ENCODE measurements around the gene COMT. TPM values are rescaled to one million over a fixed set of nuclear protein-coding genes. Genes with fewer than 3 reads are reported as not detected.
A peak's percentile ranks its signal among the peaks of the same experiment; 100 is the strongest.

Gene COMT
- total and polyA plus RNA-seq, 11 donors: 69.7 to 249 (median 119) TPM

GRCh38 chr22:19910180-19910744, 31.3 kb upstream of the COMT start:
- DNase-seq: no peak
- peak in 1 of 4 donors; percentile 5 for ATAC-seq
- Histone ChIP-seq H3K9me3 (peaks cover 0 to 6% (median 0%) of the 10 kb centered on the region in 12 donors), H3K4me3 (no peak overlapping the region), H3K36me3 (peaks cover 0 to 66% (median 48%) of the 10 kb centered on the region in 9 donors), H3K27me3 (no peaks in the 10 kb centered on the region), H3K27ac (no peak overlapping the region), H3K4me1 (no peaks in the 10 kb centered on the region)
- intact Hi-C loops (cut with DNase I): loop anchor here (1.0 to 10.0 kb wide), 3 partner anchors 55 to 180 kb away; partner anchors contain the start of genes GNB1L (in 1 of the 10) and RTL10 (in 1 of the 10)
- WGBS, 4 donors: 0 to 38% (median 30%) methylated on average over 3 to 4 of the region's 4 CpGs
- TF ChIP-seq CTCF (IDR thresholded peaks at IDR 0.05): no peak
- no peak for TF ChIP-seq POLR2A (IDR thresholded peaks at IDR 0.05)

- H3K27ac ChIP-seq: no peak overlapping the region
- H3K36me3 ChIP-seq: peaks cover 0 to 68% (median 54%) of the 10 kb centered on the region in 9 donors
- intact Hi-C loops (cut with DNase I): loop anchor here in 2 of 10 donors (2.0 to 10.0 kb wide), 2 partner anchors 57 to 181 kb away; partner anchors contain the start of genes GNB1L (in 1 of the 2) and RTL10 (in 1 of the 2)
- no peak for TF ChIP-seq CTCF (IDR thresholded peaks at IDR 0.05)
- TF ChIP-seq POLR2A (IDR thresholded peaks at IDR 0.05): no peak
- DNase-seq: no peak
- H3K4me1 ChIP-seq: no peaks in the 10 kb centered on the region
- H3K4me3 ChIP-seq: no peak overlapping the region
- ATAC-seq: no peak
- H3K9me3 ChIP-seq: peaks cover 0 to 6% (median 0%) of the 10 kb centered on the region in 12 donors
- H3K27me3 ChIP-seq: no peaks in the 10 kb centered on the region
- 90 to 93% (median 91%) methylated on average over 10 to 12 of the region's 12 CpGs for WGBS, 4 donors
Observed at GRCh38 chr22:19911540-19912270, 29.9 kb upstream of the COMT start.

GRCh38 chr22:19912271-19912999, 29.1 kb upstream of the COMT start:
- H3K36me3 ChIP-seq: peaks cover 0 to 75% (median 62%) of the 10 kb centered on the region in 9 donors
- H3K9me3 ChIP-seq: peaks cover 0 to 6% (median 0%) of the 10 kb centered on the region in 12 donors
- ATAC-seq: peak in 1 of 4 donors; percentile 6
- intact Hi-C loops (cut with DNase I): loop anchor here in 1 of 10 donors (10.0 kb wide), 1 partner anchor 58 kb away; the partner anchor contains the start of genes GNB1L and RTL10
- H3K4me1 ChIP-seq: no peaks in the 10 kb centered on the region
- DNase-seq: no peak
- 79 to 85% (median 82%) methylated on average over 14 to 20 of the region's 20 CpGs for WGBS, 4 donors
- no peaks in the 10 kb centered on the region for H3K27me3 ChIP-seq
- TF ChIP-seq POLR2A (IDR thresholded peaks at IDR 0.05) (no peak), CTCF (IDR thresholded peaks at IDR 0.05) (no peak)
- H3K27ac ChIP-seq: no peak overlapping the region
- H3K4me3 ChIP-seq: no peak overlapping the region
